Measurements from ENCODE around the gene PLXNC1.

PLXNC1 gene

GRCh38 chr12:94143951-94144350, 4.4 kb upstream of the PLXNC1 start:
- intact Hi-C loops (cut with micrococcal nuclease): no loop called here
- peaks cover 34% of the 10 kb centered on the region for H3K27me3 Mint-ChIP-seq
- peaks cover 12% of the 10 kb centered on the region for H3K4me1 Mint-ChIP-seq (ENCODE audit: low read depth)
- H3K27ac Mint-ChIP-seq: no peak overlapping the region
- H3K9me3 Mint-ChIP-seq: no peaks in the 10 kb centered on the region
- no peak overlapping the region for H3K4me3 Mint-ChIP-seq
- no peaks in the 10 kb centered on the region for H3K36me3 Mint-ChIP-seq (ENCODE audit: low read depth)

GRCh38 chr12:94144781-94145180, 3.6 kb upstream of the PLXNC1 start:
- H3K27ac Mint-ChIP-seq: no peak overlapping the region

GRCh38 chr12:94145191-94145983, 3.0 kb upstream of the PLXNC1 start:
- H3K27me3 Mint-ChIP-seq: peaks cover 42% of the 10 kb centered on the region
- no peak overlapping the region for H3K27ac Mint-ChIP-seq
- no peaks in the 10 kb centered on the region for H3K9me3 Mint-ChIP-seq
- peaks cover 17% of the 10 kb centered on the region for H3K4me1 Mint-ChIP-seq (ENCODE audit: low read depth)
- intact Hi-C loops (cut with micrococcal nuclease): loop anchor here (1.0 kb wide), 1 partner anchor 388 kb away; no protein-coding TSS in a partner anchor
- H3K36me3 Mint-ChIP-seq (ENCODE audit: low read depth): no peaks in the 10 kb centered on the region
- H3K4me3 Mint-ChIP-seq: no peak overlapping the region

More at GRCh38 chr12:94144781-94145180, 3.6 kb upstream of the PLXNC1 start:
- Mint-ChIP-seq H3K4me1 (ENCODE audit: low read depth) (peaks cover 12% of the 10 kb centered on the region), H3K4me3 (no peak overlapping the region), H3K9me3 (no peaks in the 10 kb centered on the region), H3K36me3 (ENCODE audit: low read depth) (no peaks in the 10 kb centered on the region), H3K27me3 (peaks cover 39% of the 10 kb centered on the region)
- intact Hi-C loops (cut with micrococcal nuclease): loop anchor here (1.0 kb wide), 1 partner anchor 389 kb away; no protein-coding TSS in a partner anchor

DNA sequence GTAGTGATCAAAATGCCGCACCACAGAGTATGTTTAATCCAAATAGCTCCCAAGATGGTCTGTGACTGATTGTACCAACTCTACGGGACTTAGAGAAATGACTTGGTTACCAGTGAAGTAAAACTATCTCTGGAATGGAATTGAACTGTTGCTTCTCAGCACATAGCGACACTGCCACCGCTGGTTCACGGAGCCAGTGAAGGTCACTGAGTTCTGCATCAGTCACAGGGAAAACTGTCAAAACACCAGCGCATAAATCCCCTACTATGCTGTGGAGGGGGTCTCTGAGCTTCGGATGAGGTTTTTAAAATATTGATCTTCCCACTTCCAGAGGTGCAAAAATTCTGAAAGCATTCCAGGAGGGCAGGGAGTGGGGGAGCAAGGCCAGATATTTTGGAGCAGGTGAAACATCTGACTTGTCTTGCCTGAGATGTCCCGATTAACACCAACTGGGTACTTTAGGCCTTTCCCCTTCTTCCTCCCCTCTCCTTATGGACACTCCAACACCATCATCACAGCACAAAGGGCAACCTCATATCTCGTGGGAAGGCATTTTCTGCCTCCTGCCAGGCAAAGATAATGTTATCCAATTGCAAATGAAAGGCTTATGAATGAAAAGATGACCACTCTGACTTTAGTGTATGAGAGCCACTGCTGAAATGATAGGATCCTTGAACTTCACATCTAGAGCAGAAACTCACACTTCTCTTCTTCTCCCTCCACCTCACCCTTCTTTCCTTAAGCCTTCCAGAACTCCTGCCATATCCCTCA, 2.0 kb upstream of the PLXNC1 start:
- Mint-ChIP-seq H3K4me1 (ENCODE audit: low read depth) (peaks cover 25% of the 10 kb centered on the region), H3K36me3 (ENCODE audit: low read depth) (no peaks in the 10 kb centered on the region), H3K27me3 (peaks cover 49% of the 10 kb centered on the region), H3K4me3 (no peak overlapping the region), H3K9me3 (no peaks in the 10 kb centered on the region), H3K27ac (no peak overlapping the region)
- intact Hi-C loops (cut with micrococcal nuclease): loop anchor here (2.0 kb wide), 1 partner anchor 288 kb away; no protein-coding TSS in a partner anchor

GRCh38 chr12:94147387-94147990, 888 bp upstream of the PLXNC1 start:
- Mint-ChIP-seq H3K9me3 (no peaks in the 10 kb centered on the region), H3K4me1 (ENCODE audit: low read depth) (peaks cover 25% of the 10 kb centered on the region), H3K27ac (no peak overlapping the region), H3K4me3 (peak overlapping the region; percentile 79), H3K27me3 (peaks cover 49% of the 10 kb centered on the region), H3K36me3 (ENCODE audit: low read depth) (no peaks in the 10 kb centered on the region)
- intact Hi-C loops (cut with micrococcal nuclease): loop anchor here (2.0 kb wide), 1 partner anchor 287 kb away; no protein-coding TSS in a partner anchor

DNA sequence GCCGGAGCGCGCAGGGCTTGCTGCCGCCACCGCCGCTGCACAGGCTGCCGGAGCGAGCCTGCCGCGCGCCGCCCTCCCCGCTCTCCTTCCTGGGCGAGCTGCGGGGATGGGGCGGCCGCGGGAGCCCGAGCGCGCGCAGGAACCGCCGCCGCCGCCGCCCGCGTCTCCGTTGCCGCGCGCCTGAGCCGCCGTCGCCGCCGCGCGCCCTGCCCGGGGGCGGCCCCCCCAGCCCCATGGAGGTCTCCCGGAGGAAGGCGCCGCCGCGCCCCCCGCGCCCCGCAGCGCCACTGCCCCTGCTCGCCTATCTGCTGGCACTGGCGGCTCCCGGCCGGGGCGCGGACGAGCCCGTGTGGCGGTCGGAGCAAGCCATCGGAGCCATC, 352 bp downstream of the PLXNC1 start:
- Mint-ChIP-seq H3K27ac (no peak overlapping the region), H3K36me3 (ENCODE audit: low read depth) (no peaks in the 10 kb centered on the region), H3K27me3 (peaks cover 43% of the 10 kb centered on the region), H3K9me3 (no peaks in the 10 kb centered on the region), H3K4me1 (ENCODE audit: low read depth) (peaks cover 25% of the 10 kb centered on the region), H3K4me3 (peak overlapping the region; percentile 80)
- intact Hi-C loops (cut with micrococcal nuclease): no loop called here

- Mint-ChIP-seq H3K9me3 (no peaks in the 10 kb centered on the region), H3K36me3 (ENCODE audit: low read depth) (no peaks in the 10 kb centered on the region), H3K27ac (peak overlapping the region; percentile 44), H3K4me1 (ENCODE audit: low read depth) (peaks cover 25% of the 10 kb centered on the region), H3K4me3 (peak overlapping the region; percentile 80), H3K27me3 (peaks cover 43% of the 10 kb centered on the region)
- intact Hi-C loops (cut with micrococcal nuclease): no loop called here
Measured at GRCh38 chr12:94149119-94149780, 873 bp downstream of the PLXNC1 start.

DNA sequence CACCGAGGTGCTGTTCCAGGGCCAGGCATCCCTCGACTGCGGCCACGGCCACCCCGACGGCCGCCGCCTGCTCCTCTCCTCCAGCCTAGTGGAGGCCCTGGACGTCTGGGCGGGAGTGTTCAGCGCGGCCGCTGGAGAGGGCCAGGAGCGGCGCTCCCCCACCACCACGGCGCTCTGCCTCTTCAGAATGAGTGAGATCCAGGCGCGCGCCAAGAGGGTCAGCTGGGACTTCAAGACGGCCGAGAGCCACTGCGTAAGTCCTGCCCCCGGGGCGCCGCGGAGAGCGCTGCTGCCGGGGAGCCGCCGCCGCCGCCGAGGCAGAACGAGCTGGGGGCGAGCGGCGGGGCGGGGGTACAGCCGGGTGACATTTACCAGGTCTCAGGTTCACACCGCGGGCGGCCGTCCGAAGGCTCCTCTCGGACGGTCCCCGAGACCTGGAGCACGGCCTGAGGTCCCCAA, 1.4 kb downstream of the PLXNC1 start:
- no peaks in the 10 kb centered on the region for H3K9me3 Mint-ChIP-seq
- peaks cover 25% of the 10 kb centered on the region for H3K4me1 Mint-ChIP-seq (ENCODE audit: low read depth)
- peaks cover 41% of the 10 kb centered on the region for H3K27me3 Mint-ChIP-seq
- H3K27ac Mint-ChIP-seq: peak overlapping the region; percentile 44
- intact Hi-C loops (cut with micrococcal nuclease): loop anchor here (10.0 kb wide), 2 partner anchors 55 to 115 kb away; no protein-coding TSS in a partner anchor
- H3K4me3 Mint-ChIP-seq: peak overlapping the region; percentile 80
- H3K36me3 Mint-ChIP-seq (ENCODE audit: low read depth): no peaks in the 10 kb centered on the region

DNA sequence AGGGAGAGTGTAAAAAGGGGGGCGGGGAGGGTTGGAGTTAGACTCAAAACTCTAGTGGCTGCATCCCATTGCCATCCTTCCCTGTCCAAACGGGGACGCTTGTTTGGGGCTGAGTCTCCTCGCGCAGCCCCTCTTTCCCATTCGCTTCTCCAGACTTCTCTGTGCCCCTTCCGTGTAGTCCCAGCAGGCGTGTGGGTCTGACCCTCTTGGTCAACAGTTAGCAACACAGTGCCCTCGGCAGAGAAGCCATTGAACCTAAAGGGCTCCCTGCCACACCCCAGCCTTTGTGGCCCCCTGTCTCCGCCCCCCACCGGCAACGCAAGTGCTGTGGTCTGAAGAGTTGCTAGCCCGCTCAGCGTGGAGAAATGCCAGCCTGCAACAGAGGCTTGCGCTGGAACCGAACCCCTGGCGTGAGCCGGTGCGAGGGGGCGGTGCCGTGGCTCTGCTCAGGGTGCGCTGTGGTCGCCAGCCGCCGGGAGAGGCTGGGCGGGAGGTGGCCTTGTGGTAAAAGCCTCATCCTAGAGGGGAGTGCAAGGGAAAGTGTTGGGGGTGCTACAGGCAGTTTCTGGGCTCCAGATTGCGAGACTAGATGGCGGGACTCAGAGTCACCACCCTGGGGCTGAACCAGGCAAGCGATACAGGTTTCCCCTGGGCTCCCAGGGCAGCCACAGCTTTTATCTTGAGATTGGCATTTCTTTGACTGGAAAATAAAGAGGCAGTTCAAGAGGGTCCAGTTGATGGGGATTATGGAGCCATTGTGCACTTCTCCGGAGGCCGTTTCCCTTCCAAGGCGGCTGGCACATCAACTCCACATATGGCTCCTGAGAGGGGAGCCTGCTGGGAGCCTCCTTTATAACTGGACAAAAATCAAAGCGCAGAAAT, 2.1 kb downstream of the PLXNC1 start:
- Mint-ChIP-seq H3K27ac (peak overlapping the region; percentile 44), H3K27me3 (peaks cover 39% of the 10 kb centered on the region)

GRCh38 chr12:94151582-94151981, 3.2 kb downstream of the PLXNC1 start:
- H3K9me3 Mint-ChIP-seq: no peaks in the 10 kb centered on the region
- no peak overlapping the region for H3K4me3 Mint-ChIP-seq
- no peaks in the 10 kb centered on the region for H3K36me3 Mint-ChIP-seq (ENCODE audit: low read depth)
- H3K4me1 Mint-ChIP-seq (ENCODE audit: low read depth): peaks cover 20% of the 10 kb centered on the region
- intact Hi-C loops (cut with micrococcal nuclease): loop anchor here (10.0 kb wide), 2 partner anchors 53 to 113 kb away; no protein-coding TSS in a partner anchor
- H3K27me3 Mint-ChIP-seq: peaks cover 34% of the 10 kb centered on the region
- no peak overlapping the region for H3K27ac Mint-ChIP-seq

More for the DNA sequence above, 2.1 kb downstream of the PLXNC1 start:
- Mint-ChIP-seq H3K9me3 (no peaks in the 10 kb centered on the region), H3K4me1 (ENCODE audit: low read depth) (peaks cover 23% of the 10 kb centered on the region), H3K36me3 (ENCODE audit: low read depth) (no peaks in the 10 kb centered on the region), H3K4me3 (peak overlapping the region; percentile 80)
- intact Hi-C loops (cut with micrococcal nuclease): loop anchor here (10.0 kb wide), 2 partner anchors 54 to 114 kb away; no protein-coding TSS in a partner anchor

DNA sequence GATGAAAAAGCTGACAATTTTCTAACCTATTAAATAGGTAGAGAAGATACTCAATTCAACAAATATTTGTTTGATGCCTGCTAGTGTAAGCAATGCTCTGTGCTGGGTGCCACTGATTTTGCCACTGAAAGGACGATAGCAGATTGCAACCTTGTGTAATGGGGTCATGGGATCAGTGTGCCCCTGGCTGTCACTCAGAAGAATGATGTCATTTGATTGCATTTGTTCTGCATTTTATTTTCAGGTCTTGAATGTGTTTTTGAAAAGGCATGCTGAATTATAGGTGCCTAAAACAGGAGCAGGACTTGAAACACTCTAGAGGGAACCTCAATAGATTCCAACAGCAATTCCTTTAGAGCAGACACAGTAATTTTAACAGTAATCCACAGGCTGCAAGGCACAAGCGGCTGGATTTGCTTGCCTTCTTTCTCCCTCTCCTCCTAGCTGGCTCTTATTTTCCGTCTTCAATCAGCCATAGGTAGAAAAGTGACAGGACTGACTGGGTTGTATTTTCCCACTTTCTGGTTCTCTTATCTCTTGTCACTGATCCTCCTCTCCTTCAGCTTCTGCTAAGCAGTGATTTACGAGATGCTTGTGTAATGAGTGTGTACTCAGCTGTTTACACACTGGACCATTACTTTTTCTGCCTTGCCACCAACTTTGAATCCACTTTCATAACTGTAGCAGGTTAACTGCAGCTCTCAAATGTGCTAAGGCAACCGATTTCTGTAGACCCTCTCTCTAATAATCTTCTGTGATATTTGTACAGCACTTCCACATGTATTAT, 4.1 kb downstream of the PLXNC1 start:
- Mint-ChIP-seq H3K27me3 (peaks cover 25% of the 10 kb centered on the region), H3K9me3 (no peaks in the 10 kb centered on the region), H3K4me3 (no peak overlapping the region), H3K36me3 (ENCODE audit: low read depth) (no peaks in the 10 kb centered on the region), H3K27ac (no peak overlapping the region), H3K4me1 (ENCODE audit: low read depth) (peaks cover 20% of the 10 kb centered on the region)
- intact Hi-C loops (cut with micrococcal nuclease): loop anchor here (10.0 kb wide), 2 partner anchors 52 to 112 kb away; no protein-coding TSS in a partner anchor

- Mint-ChIP-seq H3K27ac (no peak overlapping the region), H3K4me1 (ENCODE audit: low read depth) (peaks cover 20% of the 10 kb centered on the region), H3K4me3 (no peak overlapping the region), H3K36me3 (ENCODE audit: low read depth) (no peaks in the 10 kb centered on the region), H3K9me3 (peaks cover 5% of the 10 kb centered on the region), H3K27me3 (no peaks in the 10 kb centered on the region)
- intact Hi-C loops (cut with micrococcal nuclease): loop anchor here (10.0 kb wide), 2 partner anchors 48 to 108 kb away; no protein-coding TSS in a partner anchor
Measured at GRCh38 chr12:94157181-94157580, 8.8 kb downstream of the PLXNC1 start.
